CD4-positive, alpha-beta T cell treated with Interleukin-4 for 1 hour (primary cell): ENCODE results near the gene LAD1.

Experiments
- DNase-seq, 2 donors: peaks; one replicate each; pipeline ENCODE4 v3.0.0-alpha.2; 2020 to 2022

The LAD1 gene

DNA sequence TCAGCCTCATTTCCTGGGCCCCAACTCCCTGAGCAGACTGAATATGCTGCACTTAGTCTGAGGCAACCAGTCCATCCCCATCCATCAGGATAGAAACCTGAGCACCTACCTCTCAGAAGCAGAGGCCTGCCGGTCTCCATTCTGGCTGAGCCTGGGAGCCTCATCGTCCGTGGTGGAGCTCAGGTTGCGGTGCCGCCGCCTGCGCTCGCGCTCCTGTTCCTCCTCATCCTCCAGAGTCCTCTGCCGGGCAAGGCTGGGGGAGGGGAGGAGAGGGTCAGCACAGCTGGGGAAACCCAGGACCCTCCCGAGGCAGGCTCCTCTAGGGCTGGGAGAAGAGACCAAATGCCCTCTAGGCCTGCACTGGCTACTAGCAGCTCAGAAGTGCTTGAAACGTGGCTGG is 10.1 kb downstream of the LAD1 start:
- DNase-seq = no peak

GRCh38 chr1:201386208-201386607 is 12.9 kb downstream of the LAD1 start:
- DNase-seq = no peak

DNA sequence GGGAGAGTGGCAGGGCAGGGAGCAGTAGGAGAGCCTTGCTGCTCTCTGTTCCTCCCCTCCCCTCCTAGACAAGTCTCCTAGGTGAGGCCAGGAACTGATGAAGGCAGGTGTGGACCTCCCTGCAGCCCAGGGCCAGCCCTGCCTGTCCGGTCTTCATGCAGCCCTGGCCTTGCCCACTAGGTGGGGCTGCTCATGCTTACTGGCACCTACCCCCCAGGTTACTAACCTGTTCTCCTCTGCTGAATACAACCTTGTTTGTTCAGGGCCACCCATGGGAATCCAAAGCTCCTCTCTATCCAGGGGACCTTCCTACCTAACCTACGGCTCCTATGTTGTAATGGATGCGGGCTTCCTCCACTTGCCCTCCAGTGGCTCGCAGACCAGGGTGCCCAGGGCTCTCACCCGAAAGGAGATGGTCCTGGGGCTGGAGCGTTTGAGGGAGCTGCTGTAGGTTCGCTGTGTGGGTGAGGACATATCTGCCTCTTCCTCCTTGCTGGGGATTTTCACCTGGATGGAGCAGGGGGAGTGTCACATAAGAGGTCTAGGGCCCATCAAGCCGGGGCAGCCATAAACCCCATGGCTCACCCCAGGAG is 13.7 kb downstream of the LAD1 start:
- no peak for DNase-seq

GRCh38 chr1:201384406-201384782 is 14.7 kb downstream of the LAD1 start:
- no peak for DNase-seq

GRCh38 chr1:201383647-201384405 is 15.3 kb downstream of the LAD1 start:
- DNase-seq = no peak

- no peak for DNase-seq
These were observed 18.0 kb downstream of the LAD1 start for GRCh38 chr1:201381130-201381529.

GRCh38 chr1:201379733-201380242 is 19.3 kb downstream of the LAD1 start:
- DNase-seq = no peak

GRCh38 chr1:201378804-201379203 is 20.3 kb downstream of the LAD1 start:
- no peak for DNase-seq

GRCh38 chr1:201377611-201378092 is 21.5 kb downstream of the LAD1 start, which contains the start of gene TNNT2:
Gene TNNT2 (minus strand): TSS chr1:201377680. CDS start chr1:201373254, 4,426 bp downstream.
- DNase-seq = no peak

DNA sequence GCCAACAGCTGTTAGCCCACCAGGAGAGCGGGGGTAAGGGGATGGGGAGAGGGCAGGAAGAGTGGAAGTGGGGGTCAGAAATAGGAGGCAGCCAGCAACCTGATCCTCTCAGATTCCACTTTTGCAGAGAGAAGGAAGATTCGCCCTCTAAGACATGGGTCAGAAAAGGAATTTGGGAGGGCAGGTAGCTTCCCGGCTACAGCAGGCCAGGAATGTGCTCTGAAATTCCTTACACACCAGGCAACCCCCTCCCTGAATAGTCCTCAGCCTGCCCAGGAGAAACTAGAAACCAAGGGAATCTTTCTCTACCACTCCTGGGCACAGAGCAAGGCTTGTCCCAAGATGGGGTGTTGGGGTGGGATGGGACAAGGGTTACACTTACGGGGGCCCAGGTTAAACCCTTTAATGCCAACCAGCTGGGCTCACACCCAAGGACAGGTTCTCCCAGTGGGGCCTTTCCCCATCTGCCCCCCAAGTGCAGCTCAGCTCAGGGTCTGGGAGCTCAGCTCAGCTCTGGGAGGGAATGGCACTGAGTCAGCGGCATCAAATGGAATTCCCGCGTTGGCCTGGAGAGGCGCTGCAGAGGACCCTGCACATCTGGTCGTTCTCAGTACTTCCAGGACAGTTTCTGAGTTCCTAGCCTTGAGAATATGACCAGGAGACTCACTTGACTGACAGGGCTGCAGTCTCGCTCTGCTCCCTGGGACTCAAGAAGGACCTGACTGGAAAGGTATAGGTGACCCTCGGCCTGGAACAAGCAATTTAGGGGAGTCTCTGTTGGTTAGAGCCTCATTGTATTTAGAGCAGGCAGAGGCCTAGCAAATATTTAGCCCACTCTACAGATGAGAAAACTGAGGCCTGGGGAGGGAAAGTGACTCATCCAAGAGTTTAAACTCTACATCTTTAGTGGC is 22.4 kb downstream of the LAD1 start:
- DNase-seq = no peak

- DNase-seq = no peak
These were observed 23.0 kb downstream of the LAD1 start for GRCh38 chr1:201376107-201376463.

DNA sequence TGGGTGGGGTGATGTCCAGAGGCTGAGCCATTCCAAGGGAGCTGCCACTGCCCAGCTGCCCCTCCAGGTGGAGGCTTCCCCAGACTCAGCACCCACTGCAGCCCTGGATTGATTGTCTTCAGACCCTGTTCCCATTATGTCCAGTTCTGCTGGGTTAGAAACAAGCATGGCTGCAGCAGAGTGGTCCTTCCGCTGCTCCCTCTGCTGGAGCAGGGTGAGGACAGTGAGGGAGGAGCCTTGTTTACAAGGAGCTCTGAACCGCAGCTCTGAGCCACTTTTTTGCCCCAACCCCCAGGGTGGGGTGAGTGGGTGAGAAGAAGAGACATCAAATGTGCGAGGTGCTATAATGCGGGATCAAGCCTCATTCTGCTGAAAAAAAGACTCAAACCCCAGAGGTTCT is 24.0 kb downstream of the LAD1 start:
- no peak for DNase-seq

DNA sequence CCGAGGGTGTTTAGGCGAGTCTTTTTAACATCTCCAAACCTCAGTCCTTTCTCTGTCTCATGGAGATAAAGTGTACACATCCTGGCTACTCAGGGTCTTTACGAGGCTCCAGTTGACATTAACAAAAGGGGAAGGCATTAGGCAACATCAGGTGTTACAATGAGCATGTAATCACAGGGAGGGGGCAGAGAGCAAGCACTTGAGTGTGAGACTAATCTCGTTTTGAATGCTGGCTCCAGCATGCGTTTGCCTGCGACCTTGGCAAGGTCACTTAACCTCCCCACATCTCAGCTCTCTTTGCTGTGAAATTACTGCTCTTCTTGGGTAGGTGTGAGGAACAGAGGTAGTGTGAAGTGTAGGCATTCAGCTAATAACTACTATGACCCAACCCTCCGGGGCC is 24.8 kb downstream of the LAD1 start:
- DNase-seq = no peak

DNA sequence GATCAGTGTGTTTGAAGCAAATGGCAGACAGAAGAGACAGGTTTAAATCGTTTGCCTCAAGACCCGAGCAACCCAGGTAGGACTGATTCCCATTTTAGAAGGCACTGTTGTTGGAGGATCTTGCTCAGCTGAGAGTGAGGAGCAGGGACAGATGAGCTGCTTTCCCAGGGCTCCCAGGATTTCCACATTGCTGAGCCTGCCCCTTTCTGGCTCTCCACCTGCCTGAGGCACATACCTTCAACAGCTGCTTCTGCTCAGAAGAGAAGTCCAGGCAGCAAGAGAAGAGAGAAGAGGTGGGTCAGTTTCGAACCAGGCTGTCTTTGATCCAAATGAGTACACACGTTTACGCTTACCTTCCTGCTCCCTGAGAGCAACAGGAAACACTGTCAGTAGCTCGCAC is 27.3 kb downstream of the LAD1 start:
- no peak for DNase-seq

GRCh38 chr1:201371276-201371675 is 27.8 kb downstream of the LAD1 start:
- no peak for DNase-seq

DNA sequence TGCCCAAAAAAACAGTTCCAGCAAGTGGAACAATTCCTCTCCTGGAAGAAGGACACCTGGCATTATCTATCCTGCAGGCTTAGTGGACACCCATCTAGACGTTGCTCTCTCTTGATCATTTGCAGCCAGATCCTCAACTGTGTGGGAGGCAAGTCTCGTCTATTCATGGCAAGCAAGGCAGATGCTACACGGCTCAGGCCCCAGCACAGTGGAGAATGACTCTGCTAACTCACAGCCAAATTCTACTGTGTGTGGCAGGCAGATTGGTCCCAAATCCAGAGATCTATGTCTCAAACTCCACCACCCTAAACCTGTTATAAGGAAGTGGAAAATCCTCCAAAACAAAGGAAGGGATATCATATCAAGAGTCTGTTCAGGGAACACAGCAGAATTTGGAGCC is 28.6 kb downstream of the LAD1 start:
- DNase-seq = no peak

- no peak for DNase-seq
These were observed 29.9 kb downstream of the LAD1 start for GRCh38 chr1:201369209-201369608.

GRCh38 chr1:201366696-201367095 is 32.4 kb downstream of the LAD1 start:
- no peak for DNase-seq

- DNase-seq = no peak
These were observed 33.9 kb downstream of the LAD1 start for GRCh38 chr1:201365251-201365650.

DNA sequence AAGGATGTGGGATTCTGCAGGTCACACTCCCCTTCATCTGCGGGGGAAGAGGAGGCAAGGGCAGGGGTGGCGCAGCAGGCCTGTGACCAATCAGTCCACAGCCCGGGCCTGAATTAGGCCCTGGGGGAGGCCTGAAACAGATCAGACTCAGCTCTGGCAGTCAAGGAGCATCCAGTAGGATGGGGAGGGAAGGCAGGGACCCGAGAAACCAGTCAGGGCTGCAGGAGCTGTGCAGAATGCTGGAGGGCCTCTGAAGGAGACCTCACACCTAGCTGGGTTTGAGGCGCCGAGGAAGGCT is 34.4 kb downstream of the LAD1 start:
- DNase-seq = no peak

- DNase-seq = no peak
These were observed 35.7 kb downstream of the LAD1 start for GRCh38 chr1:201363467-201363866.

- no peak for DNase-seq
These were observed 36.2 kb downstream of the LAD1 start for GRCh38 chr1:201362906-201363305.

DNA sequence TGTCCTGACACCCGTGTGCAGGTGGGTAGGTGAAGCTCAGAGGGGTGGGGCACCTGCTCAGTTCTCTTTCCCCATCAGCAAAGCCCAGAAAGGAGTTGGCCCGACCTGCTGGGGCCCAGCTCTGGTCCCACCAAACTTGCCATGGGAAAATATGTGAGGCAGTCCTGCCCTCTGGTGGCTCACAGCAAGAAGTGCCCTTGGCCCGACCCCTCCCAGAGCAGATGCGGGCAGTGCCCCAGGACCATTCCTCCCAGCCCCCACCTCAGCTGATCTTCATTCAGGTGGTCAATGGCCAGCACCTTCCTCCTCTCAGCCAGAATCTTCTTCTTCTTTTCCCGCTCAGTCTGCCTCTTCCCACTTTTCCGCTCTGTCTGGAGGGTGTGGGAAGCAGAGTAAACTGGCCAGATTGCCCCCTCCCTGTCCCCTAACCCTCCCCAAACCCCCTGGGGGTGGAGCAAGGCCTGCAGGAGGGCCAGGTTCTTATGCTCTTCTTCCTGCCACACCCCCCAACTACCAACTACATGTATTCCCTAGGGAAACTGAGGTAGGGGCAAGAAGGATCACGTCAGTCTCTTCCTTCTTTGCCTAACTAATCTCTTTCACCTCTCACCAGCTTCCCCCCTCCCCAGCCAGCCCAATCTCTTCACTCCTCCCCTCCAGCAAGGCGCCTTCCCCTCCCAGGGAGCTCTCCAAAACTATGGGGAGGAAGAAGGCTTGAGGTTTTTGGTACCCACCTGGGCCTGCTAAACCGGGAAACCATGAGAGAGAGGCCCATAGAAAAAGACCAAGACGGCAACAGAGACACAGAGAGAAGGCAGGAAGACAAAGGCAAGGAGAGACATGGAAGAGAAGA is 37.2 kb downstream of the LAD1 start:
- no peak for DNase-seq
